Activated CD4-positive, alpha-beta T cell treated with anti-CD3 and anti-CD28 coated beads, Interleukin-2, amount 50 U/mL, for 48 hours (primary cell): ENCODE data around the gene GLCCI1.

Experiments
- DNase-seq, 2 experiments: peaks; one replicate each; pipeline ENCODE4 v3.0.0-alpha.2; 2020

GLCCI1 gene

DNA sequence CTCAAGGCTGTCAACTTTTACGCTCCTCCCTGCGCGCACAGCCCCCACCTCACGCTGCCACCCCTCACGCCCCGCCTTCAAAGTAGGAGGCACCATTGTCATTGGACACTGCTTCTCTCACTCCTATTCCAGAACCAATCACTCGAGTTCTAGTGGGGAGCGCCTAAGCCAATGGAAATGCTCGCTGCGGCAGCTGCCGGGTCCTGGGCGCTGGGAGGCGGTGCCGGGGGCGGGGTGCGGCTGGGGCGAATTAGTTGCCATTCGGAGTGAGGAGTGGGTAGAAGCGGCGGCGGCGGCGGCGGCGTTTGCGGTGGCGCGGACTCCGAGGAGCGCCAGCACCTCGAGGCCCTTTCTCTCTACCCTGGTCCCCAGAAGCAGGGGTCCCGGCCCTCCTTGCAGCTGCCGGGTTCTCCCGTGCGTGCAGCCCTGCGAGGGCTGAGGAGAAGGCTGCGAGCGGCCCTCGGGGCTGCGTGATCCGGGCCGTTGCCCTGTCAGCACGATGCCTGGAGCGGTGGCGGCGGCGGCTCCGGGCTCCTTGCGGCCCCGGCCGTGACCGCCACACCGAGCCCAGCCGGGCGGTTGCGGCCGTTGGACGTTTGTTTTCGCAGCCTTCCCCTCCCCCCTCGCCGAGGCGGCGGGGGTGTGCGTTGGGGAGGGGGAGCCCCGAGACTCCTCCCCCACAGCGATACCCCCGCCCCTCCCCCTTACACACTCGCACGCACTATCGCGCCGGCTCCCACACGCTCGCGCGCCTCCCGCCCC is at the start of gene GLCCI1:
Gene GLCCI1 (plus strand): TSS at position 253 of the 762 bp plus-strand sequence. CDS start 555 bp downstream, outside the sequence.
- peak; percentile 96 for DNase-seq

DNA sequence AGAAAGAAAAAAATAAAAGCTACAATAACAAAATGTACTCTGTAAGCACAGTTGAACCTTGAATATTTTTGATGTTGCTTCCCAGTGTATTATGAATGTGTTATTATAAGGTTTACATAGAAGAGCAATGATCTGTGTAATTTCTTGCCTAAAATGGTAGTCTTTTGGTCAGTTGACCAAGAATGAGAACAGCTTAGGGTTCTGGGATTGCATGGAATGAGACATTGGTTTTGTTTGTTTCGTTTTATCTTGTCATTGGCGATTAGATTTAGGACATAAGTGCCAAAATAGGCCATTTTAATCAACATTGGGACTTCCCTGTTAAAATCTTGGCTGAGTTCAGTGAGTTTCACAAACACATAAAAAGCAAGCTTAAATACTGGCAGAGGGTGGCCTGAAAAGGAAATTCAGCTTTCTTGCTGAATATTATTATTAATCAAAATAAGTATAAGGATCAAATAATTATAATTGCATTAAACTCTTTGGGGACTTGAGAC is 49.1 kb upstream of the GLCCI1 start:
- no peak for DNase-seq

DNA sequence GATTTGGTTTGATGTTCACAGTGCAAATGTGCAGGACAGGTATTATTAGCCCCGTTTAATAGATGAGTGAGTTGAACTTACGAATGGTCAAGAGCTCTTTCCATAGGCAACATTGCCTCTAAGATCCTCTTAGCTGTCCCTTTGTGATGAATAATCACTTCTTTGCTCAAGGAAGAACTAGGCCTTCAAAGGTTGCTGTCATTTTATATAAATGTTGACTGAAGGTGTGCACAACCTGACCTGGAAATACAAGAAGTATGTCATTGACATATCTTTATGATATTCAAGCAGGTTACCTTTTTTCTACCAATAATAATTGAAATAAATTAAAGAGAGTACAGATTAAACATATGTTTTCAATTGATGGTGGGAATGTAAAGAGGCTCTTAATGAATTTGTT is 48.5 kb upstream of the GLCCI1 start:
- DNase-seq = no peak

DNA sequence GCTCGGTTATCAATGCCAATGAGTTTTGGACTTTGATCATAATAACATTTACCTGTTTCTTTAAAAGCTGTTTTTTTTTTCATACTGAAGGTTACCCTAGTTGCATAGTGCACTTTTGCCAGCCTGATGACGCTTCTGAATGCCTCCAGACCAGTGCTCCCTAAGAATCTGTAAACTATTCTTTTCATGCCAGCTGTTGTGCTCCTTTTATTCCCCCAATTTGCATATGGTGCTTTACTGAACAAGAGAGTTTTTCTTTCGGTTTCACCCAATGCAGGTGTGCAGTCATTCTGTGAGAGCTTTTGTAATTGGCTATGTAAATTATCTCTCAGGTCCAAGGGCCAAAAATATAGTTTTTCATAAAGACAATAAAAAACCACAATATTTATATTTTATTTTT is 48.1 kb upstream of the GLCCI1 start:
- no peak for DNase-seq

DNA sequence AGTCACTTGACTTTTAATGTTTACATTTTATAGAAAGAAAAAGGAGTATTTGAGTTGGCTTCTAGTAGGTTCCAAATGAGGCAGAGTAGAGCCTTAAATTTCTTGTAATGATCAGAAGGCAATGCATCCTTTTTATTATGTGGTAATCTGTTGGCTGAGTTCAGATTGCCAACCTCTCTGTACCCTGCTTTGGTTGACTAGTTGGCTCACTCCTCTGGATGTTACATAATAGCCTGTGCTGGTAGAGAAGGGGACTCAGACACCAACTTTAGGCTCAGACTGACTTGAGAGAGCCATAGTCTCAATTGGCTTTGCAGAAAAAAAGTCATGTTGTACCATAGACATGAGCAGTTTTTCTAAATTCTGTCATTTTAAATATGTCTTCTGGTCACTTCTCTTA is 46.8 kb upstream of the GLCCI1 start:
- no peak for DNase-seq

DNA sequence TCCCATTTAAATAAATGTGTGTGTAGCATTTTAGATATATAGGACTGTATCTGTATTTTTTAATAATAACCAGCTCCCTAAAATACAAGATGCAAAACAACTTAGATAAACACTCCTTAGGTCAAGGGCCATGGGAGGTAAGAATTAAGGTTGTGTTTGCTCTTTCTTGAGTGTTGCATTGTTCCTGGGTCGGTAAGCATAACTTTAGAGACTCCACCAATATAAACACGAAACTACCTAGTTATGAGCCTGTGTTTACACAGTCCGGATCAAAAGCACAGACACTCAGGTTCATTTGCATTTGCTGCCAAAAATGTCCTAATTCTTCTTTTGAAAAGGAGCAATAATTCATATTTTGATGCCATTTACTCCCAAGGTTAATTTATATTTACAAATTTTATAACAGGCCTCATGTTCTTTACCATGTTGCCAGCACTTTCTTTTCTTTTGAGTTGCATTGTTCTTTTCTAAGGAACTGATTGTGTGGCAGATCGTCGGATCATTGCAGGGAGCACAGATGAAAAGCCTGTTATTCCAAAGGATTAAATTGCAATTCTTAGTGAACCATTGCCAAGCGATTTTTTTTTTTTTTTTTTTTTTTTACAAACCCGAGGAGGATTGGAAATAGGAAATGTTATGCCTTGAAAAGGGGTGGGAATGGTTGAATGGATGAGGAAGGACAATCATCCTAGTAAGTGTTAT is 45.8 kb upstream of the GLCCI1 start:
- no peak for DNase-seq

DNA sequence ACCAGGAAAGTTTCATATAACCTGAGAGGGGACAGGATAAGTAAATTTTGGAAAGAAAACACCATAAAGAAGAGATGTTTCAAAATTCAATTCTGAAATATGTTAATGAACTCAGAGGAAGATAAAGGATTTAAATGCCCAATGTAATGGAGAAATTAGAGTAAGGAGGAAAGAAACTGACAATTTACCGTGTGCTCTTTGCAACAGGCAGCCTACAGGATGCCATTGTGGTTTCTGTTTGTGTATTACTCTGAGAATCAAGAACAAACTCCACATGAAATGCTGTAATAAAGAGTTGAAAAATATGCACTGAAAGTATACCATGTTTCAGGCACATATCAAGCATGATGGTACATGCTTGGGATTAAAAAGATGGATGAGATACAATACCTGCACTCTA is 44.8 kb upstream of the GLCCI1 start:
- no peak for DNase-seq

DNA sequence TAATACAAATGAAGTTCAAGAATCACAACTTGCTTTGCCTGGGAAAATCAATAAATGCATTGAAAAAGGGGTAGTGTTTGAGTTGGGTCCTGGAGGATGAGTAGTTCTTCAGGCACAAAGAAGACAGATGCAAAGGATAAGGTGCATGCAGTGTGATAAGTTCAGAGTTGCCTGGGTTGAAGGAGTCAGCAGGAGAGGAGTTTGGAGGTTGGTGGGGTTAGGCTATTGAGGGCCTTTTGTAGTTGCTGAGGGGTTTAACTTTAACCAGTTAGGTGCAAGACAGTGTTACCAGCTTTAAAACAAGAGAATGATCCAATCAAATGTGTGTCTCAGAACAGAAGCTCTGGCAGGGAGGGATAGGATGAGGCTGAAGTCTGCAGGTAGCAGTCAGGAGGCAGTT is 44.3 kb upstream of the GLCCI1 start:
- no peak for DNase-seq

DNA sequence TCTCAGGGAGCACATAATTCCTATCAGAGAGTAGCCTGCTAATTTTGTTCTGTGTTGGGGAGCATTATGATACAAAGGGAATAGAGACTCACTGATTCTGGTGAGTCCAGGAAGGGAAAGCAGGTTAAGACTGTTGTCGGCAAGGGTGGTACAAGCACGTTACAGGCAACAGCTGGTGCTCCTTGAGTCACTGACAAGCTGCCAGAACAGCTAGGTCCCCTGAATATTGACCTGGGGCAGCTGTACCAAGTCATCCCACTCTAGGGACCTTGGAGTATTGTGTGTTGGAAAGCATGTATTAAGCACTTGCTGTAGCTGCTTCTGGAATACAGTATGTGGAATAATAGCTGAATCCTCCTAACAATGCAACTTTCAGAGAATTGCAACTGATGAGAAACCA is 37.0 kb upstream of the GLCCI1 start:
- DNase-seq = no peak

DNA sequence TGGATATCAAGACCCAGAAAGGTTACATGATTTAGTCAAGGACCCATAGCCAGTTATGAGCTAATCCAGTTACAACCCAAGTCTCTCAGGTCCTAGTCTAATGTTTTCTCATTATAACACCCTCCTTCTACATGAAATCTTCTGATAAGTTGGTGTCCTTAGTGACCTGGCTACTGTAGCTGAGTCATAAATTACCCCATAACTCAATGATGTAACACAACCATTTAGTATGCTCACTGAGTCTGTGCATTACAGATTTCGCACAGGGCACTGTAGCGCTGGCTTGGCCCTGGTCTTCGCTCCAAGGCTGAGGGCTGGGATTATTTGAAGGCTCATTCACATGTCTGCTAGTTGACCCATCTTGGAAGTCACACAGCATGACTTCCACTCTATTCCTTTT is 36.0 kb upstream of the GLCCI1 start:
- DNase-seq = no peak

DNA sequence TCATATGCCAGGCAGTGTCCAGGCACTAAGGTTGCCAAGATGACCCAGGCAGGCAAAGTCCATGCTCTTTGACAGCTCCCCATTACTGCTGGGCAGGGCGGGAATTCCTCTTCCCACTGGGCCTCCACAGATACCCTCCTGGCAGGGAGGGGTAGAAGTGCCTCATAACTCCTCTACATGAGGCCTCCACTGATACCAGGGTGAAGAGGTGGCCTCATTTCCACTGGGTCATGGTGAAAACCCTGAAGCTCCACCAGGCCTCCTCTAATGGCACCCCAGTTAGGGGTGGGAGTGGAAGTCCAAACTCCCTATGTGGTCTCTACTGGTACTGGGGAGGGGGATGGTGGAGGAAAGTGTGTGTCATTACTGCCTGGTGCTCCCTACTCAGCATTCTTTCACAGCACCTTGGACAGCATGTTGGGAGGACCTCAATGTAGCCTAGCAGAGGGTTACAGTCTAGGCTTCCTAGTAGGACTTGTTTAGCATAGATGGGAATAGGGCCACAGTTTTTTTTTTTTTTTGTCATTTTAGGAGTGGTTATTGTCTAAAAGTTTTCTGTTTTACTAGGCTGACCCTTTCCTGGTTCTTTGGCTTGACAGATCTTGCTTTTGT is 34.6 kb upstream of the GLCCI1 start:
- DNase-seq = no peak

DNA sequence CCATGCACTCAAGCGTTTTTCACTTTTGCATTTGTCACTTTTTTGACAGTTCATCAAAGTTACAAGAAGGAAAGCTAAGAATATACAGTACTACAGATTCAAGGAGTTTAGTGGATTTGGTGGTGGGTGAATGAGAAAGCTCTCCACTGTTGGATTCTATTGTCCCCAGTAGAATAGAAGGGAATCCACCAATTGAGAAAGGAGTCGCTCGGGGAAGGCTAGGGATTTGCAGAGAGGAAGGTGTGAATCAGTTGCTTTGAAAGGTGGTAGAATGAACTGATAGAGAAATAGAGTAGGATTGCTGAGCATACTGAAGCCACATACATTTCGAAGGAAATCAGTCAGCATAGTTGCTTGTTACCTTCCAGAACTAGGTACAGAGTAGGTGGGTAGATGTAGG is 33.7 kb upstream of the GLCCI1 start:
- DNase-seq = no peak

DNA sequence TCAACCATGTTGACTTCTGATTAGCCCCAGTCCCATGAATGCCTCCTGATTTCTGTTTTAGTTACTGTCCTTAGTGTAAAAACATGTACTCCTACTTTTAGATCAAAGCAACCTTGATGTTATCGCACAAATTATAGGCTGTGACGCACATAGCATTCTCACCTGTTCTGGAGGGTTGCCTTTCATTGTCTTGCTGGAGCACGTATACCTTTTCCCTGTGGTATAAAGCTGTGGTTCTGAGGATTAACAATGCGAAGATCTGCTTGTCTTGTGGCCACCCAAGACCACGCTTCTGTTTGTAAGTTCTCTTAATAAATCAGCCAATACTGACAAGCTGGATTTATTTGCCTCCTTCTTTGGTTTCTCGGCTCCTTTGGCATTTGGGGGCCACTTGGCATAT is 30.1 kb upstream of the GLCCI1 start:
- no peak for DNase-seq

DNA sequence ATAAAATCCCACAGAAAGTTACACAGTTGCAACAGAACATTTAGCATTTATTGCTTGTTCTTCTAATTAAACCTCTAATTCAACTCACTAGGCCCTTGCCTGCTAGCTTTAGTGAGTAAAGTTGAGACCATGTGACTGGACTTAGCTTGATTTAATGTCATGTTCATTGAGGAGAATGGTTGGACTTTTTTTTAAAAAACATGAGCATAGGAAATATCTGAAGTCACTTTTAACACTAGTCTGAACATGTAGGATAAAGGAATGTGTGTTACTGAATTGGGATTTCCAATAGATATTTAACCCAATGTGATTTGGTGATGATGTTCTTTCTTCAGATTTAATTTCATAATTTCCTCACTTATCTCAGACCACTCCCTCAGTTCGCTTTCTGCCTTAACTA is 24.6 kb upstream of the GLCCI1 start:
- no peak for DNase-seq

DNA sequence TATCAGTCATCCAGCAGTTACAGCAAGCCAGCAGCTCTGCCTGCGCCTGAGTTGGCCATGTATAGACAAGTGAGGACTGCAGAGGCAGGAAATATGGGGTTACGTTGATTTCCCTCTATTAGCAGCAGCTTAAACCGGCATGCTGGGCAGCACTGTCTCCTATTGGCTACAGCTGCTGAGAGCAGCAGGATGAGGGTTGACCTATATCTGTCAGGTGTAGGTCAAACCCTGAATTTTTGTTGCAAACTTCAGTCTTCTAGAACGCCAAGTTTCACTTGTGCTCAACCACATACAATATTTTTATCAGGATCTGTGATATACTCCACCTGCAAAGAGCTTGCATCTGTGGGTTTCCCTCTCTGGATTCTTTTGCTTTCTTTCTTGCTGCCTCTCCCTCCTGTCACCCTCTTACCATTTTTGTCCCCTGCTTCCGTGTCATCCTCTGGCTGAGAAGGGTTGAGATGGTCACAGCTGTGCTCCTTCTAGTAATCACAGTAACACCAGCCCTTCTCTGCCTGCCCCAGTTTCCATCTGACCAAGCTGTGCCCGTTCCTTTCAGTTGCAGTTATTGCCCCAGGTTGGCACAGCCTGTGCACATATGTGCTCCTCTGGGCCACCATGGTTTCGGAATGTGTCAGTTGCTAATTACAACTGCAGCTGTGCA is 23.8 kb upstream of the GLCCI1 start:
- peak; percentile 47 to 65 for DNase-seq

DNA sequence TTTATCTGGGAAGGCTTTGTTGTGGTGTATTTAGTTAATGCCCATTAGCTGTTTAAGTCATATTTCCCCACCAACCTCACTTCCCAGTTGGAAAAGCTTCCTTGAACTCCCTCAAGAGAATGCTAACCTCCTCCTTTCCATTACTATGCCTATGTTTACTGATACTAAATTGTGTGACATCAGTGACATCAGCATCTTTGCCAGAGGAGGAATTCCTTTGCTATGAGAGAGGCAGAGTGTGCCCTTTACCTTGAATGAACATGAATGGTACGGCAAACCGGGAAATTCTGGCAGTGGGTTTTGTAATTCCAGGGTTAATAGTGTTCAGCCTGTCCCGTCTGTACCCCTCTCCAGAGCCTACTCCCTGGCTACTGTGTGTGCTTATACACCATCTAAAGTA is 22.1 kb upstream of the GLCCI1 start:
- no peak for DNase-seq

DNA sequence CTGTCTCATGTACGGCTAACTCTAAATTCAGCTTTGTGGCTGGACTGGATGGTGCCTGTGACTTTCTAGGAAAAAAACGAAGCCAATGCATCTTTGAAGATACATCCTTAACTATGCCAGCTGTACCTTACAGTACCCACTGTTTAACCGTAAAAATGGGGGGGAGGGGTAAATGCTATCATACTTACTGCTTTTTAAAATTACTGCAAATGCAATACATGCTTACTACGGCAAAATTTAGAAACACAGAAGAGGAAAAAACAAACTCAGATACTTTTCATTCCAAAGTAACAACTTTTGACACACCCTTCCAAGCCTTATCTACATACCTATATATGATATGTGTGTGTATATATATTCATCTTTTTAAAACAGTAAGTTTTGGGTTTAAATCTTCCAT is 20.4 kb upstream of the GLCCI1 start:
- no peak for DNase-seq

DNA sequence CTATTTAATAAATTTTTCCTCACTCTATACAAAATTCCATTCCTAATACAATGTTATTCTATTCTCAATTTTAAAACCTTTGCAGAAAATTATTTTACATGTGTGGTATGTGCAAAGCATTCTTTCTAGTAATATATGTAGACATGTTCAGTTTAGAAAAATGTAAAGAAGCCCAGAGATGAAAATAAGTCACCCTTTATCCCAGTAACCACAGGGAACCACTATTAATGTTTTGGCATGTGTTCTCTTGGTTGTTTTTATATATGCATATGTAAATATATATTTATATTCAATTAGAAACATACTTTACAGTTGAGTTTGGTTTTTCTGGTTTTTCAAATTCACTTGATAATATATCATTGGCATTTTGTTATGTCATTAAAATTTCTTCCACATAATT is 14.8 kb upstream of the GLCCI1 start:
- DNase-seq = no peak

DNA sequence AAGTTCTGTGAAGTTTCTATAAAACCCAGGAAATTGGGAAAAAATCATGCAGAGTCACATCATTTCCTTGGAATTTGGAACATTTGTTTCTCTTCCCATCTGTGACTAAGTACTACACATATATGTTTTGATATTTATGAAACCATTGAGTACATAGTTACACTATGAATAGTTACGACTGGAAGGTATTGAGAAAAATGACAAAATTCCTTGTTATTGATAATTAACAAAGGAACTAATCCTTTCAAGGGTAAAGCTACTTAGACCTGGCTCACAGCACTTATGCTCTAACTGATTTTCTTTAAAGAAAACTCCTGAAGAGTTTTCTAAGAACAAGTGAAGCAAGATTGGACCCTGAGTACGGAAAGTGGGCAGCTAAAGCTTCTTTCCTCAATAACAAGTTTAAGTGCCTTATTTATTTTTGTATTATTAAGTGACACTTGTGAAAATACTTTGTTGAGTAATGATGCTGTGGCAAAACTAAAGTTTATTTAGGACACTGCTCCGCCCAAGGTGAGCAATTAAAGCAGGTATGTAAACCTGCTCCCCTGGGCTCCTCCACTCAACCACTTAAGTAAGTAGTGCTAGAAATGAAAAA is 12.0 kb upstream of the GLCCI1 start:
- DNase-seq = no peak

DNA sequence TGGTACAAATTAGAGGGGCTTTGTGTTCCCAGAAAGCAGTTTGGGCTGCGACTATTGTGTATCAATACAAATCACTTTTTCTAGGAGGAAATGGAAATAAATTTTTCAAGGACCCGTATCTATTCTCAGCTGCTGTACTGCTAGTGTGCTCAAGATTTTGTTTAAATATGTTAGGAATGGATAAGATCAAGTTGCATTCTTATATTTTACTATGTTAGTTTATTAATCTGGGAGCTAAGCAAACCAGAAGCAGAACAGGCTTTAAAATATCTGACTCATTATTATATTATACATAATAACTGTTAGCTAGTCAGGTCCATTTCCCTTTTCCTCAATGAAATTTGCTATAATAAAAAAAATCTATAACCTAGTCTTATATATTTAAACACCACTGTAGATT is 11.1 kb upstream of the GLCCI1 start:
- no peak for DNase-seq

DNA sequence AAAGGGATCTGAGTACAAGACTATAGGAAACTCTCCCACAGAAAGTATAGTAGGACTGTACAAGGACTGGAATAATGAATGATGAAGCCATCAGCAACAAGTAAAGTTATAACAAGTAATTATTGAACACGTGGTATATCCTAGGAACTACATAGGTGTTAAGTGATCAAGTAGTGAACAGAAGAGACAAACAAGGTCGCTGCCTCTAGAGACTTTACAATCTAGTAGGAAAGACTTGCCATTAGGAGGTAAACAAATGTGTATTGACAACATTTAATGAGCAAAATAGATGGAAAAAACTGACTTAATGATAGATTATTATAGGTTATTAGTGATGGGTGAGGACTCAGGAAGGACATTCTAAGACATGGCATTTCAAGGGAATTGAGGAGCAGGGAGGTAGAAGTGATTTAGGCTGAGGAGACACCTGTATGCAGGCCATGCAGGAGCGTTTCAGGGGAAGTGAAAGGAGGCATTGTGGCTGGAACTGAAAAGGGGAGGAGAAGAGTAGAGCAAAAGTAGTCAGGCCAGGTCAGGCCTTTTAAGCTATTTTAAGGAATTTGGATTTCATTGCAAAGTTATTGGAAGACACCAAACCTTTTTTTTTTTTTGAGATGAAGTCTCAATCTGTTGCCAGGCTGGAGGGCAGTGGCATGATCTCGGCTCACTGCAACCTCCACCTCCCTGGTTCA is 8.5 kb upstream of the GLCCI1 start:
- no peak for DNase-seq

DNA sequence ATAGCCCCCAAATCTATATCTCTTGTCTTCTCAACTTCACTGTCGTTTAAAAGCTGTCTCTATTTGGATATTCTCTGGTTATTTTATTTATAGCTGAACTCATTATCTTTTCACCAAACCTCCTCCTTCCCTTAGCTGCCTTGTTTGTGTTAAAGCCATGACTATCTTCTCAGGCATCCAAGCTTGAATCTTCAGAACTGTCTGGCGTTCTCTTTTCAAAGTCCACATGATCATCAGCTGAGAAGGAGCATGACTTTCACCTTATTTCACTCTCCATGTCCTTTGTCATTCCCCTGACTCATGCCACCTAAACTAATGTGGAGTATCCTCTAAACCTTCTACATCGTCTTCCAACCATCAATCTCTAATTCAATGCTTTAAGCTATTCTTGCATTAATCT is 5.7 kb upstream of the GLCCI1 start:
- no peak for DNase-seq

DNA sequence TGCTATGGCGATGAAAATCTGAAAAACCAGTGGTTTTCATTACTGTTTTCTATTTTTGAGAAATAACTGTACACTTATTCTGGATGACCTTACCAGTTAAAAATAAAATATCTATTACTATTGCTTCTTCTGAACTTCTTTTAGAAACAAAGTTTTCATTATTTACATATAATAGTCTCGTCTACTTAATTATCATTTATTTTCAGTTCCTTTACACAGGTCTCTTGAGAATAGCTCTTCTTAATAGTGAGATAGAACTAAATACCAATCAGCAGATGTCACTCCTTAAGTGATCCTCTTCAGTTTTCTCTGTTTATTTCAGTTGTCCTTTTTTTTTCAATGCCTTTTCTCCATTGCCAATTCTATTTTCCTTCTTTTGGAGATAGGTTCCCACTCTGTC is 4.3 kb upstream of the GLCCI1 start:
- no peak for DNase-seq
